Neural progenitor cell (in vitro differentiated cells): ENCODE measurements around the gene TENM3. TPM values are rescaled to one million over a fixed set of nuclear protein-coding genes. Genes with fewer than 3 reads are reported as not detected.

Source experiments
- DNase-seq: peaks from one replicate; pipeline ENCODE4 v3.0.0-alpha.2; 2016; ENCODE audit warnings: low spot score
- H2AFZ ChIP-seq: fragments of 200-600 bp; sonication (generic); replicated peaks from 2 replicates; pipeline ENCODE4 v1.6.1; 2016; ENCODE audit warnings: antibody characterized with exemption
- H3F3A ChIP-seq: fragments of 200-600 bp; sonication (generic); 2 replicates; pipeline ENCODE4 v1.6.1; 2016; ENCODE audit warnings: antibody characterized with exemption, low read depth
- H3K27ac ChIP-seq: fragments of 200-600 bp; sonication (generic); 2 replicates; pipeline ENCODE4 v1.5.1; 2016; ENCODE audit warnings: mild to moderate bottlenecking
- H3K27me3 ChIP-seq: fragments of 200-600 bp; sonication (generic); 2 replicates; pipeline ENCODE4 v1.6.1; 2016; ENCODE audit warnings: mild to moderate bottlenecking, moderate library complexity
- H3K36me3 ChIP-seq: fragments of 200-600 bp; sonication (generic); 2 replicates; pipeline ENCODE4 v1.5.1; 2016
- H3K4me1 ChIP-seq: fragments of 200-600 bp; sonication (generic); 2 replicates; pipeline ENCODE4 v1.6.1; 2016; ENCODE audit warnings: mixed run types
- H3K4me2 ChIP-seq: fragments of 200-600 bp; sonication (generic); 2 replicates; pipeline ENCODE4 v1.6.1; 2016
- H3K4me3 ChIP-seq: fragments of 200-600 bp; sonication (generic); 2 replicates; pipeline ENCODE4 v1.5.1; 2016
- H3K79me2 ChIP-seq: fragments of 200-600 bp; sonication (generic); 2 replicates; pipeline ENCODE4 v1.6.1; 2016; ENCODE audit warnings: low read depth
- H3K9ac ChIP-seq: fragments of 200-600 bp; sonication (generic); 2 replicates; pipeline ENCODE4 v1.6.1; 2016
- H3K9me3 ChIP-seq: fragments of 200-600 bp; sonication (generic); 2 replicates; pipeline ENCODE4 v1.5.1; 2016; ENCODE audit warnings: low read depth
- H4K20me1 ChIP-seq: fragments of 200-600 bp; sonication (generic); 2 replicates; pipeline ENCODE4 v1.6.1; 2016; ENCODE audit warnings: low read depth
- H3K27ac Mint-ChIP-seq: 3 replicates; pipeline ENCODE4 v1.8.0; 2021; ENCODE audit warnings: mixed read lengths
- H3K27me3 Mint-ChIP-seq: 2 replicates; pipeline ENCODE4 v1.8.0; 2022; ENCODE audit warnings: low read depth, mild to moderate bottlenecking, inconsistent platforms, moderate library complexity, mixed read lengths; ENCODE audit not compliant: insufficient read depth
- H3K36me3 Mint-ChIP-seq: 3 replicates; pipeline ENCODE4 v1.8.0; 2021; ENCODE audit warnings: mixed read lengths
- H3K4me1 Mint-ChIP-seq: 3 replicates; pipeline ENCODE4 v1.8.0; 2021; ENCODE audit warnings: mixed read lengths
- H3K4me3 Mint-ChIP-seq: 3 replicates; pipeline ENCODE4 v1.8.0; 2021; ENCODE audit warnings: mild to moderate bottlenecking, moderate library complexity, mixed read lengths
- H3K9me3 Mint-ChIP-seq: 3 replicates; pipeline ENCODE4 v1.8.0; 2020; ENCODE audit warnings: mixed read lengths
- CTCF ChIP-seq: fragments of 200-600 bp; sonication (generic); IDR thresholded peaks from 2 replicates; pipeline ENCODE4 v1.5.1; 2017; ENCODE audit warnings: antibody characterized with exemption, mild to moderate bottlenecking
- EZH2 ChIP-seq: fragments of 200-600 bp; sonication (generic); IDR thresholded peaks from 2 replicates; pipeline ENCODE4 v1.6.1; 2017; ENCODE audit warnings: antibody characterized with exemption, mild to moderate bottlenecking, moderate library complexity
- EZH2phosphoT487 ChIP-seq: fragments of 200-600 bp; sonication (generic); IDR thresholded peaks from 2 replicates; pipeline ENCODE4 v1.6.1; 2017; ENCODE audit warnings: antibody characterized with exemption
- total RNA-seq: library from RNA; depleted of rRNA; stranded (reverse); fragments of >200 nt; gene quantifications from 2 replicates; pipeline ENCODE4 v1.2.3, GENCODE V29; 2015; ENCODE audit warnings: low replicate concordance

The TENM3 gene
- total RNA-seq, 1 donor from 2014 or later: 78.7 TPM

DNA sequence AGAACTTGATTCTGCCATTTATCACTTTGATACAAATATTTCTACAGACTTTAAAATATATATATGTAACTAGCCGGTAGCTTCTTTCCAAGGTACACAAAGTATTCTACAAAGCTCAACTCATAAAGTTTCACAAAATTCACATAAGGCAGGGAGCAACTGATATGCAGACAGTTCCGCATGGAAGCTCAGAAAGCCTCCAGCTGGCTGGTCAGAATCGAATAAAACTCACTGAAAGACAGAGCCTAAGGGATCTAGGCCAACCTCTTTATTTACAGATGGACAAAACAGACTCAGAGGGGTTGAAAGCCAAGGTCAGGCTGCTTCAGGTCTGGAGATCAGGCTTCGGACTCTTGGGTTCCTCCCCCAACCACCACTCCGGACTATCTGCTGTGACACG, 543.8 kb downstream of the TENM3 start:
- H3K79me2 ChIP-seq: no peaks in the 10 kb centered on the region
- H3K4me3 Mint-ChIP-seq: no peak overlapping the region
- H3K36me3 Mint-ChIP-seq: peaks cover 33% of the 10 kb centered on the region

GRCh38 chr4:182788201-182788600, 545.0 kb downstream of the TENM3 start:
- TF ChIP-seq CTCF (no peak), EZH2 (no peak)
- Histone ChIP-seq H3K27me3 (no peaks in the 10 kb centered on the region), H3K4me2 (no peak overlapping the region), H3K4me1 (no peaks in the 10 kb centered on the region), H3K9me3 (no peaks in the 10 kb centered on the region), H4K20me1 (no peaks in the 10 kb centered on the region), H3K9ac (no peak overlapping the region), H3F3A (no peaks in the 10 kb centered on the region), H3K4me3 (no peak overlapping the region), H3K27ac (no peak overlapping the region), H3K36me3 (no peaks in the 10 kb centered on the region), H2AFZ (no peak overlapping the region), H3K79me2 (no peaks in the 10 kb centered on the region)
- peaks cover 45% of the 10 kb centered on the region for H3K36me3 Mint-ChIP-seq
- peaks cover 3% of the 10 kb centered on the region for H3K27me3 Mint-ChIP-seq
- DNase-seq: no peak
- no peaks in the 10 kb centered on the region for H3K4me1 Mint-ChIP-seq
- peaks cover 6% of the 10 kb centered on the region for H3K9me3 Mint-ChIP-seq
- H3K4me3 Mint-ChIP-seq: no peak overlapping the region
- H3K27ac Mint-ChIP-seq: no peak overlapping the region

More for the DNA sequence above, 543.8 kb downstream of the TENM3 start:
- H3K27ac Mint-ChIP-seq: no peak overlapping the region
- TF ChIP-seq CTCF (no peak), EZH2phosphoT487 (no peak), EZH2 (no peak)
- H3K9me3 Mint-ChIP-seq: peaks cover 4% of the 10 kb centered on the region
- Histone ChIP-seq H4K20me1 (no peaks in the 10 kb centered on the region), H3K27ac (no peak overlapping the region), H3K4me1 (no peaks in the 10 kb centered on the region), H3K9ac (no peak overlapping the region), H3K9me3 (no peaks in the 10 kb centered on the region), H3K4me3 (no peak overlapping the region), H3F3A (no peaks in the 10 kb centered on the region), H3K27me3 (no peaks in the 10 kb centered on the region), H3K36me3 (no peaks in the 10 kb centered on the region), H3K4me2 (no peak overlapping the region), H2AFZ (no peak overlapping the region)
- H3K27me3 Mint-ChIP-seq: peaks cover 2% of the 10 kb centered on the region
- no peak for DNase-seq
- H3K4me1 Mint-ChIP-seq: no peaks in the 10 kb centered on the region

GRCh38 chr4:182789529-182789928, 546.3 kb downstream of the TENM3 start:
- Histone ChIP-seq H3K4me3 (no peak overlapping the region), H3K36me3 (peaks cover 9% of the 10 kb centered on the region), H3K27ac (no peak overlapping the region), H3K4me1 (no peaks in the 10 kb centered on the region), H3F3A (no peaks in the 10 kb centered on the region), H3K79me2 (no peaks in the 10 kb centered on the region), H4K20me1 (no peaks in the 10 kb centered on the region), H3K4me2 (no peak overlapping the region), H3K9me3 (no peaks in the 10 kb centered on the region), H3K9ac (no peak overlapping the region), H2AFZ (no peak overlapping the region), H3K27me3 (no peaks in the 10 kb centered on the region)
- DNase-seq: no peak
- peaks cover 59% of the 10 kb centered on the region for H3K36me3 Mint-ChIP-seq
- H3K27ac Mint-ChIP-seq: no peak overlapping the region
- no peaks in the 10 kb centered on the region for H3K4me1 Mint-ChIP-seq
- peaks cover 6% of the 10 kb centered on the region for H3K9me3 Mint-ChIP-seq
- H3K27me3 Mint-ChIP-seq: peaks cover 3% of the 10 kb centered on the region
- no peak overlapping the region for H3K4me3 Mint-ChIP-seq
- TF ChIP-seq CTCF: no peak
- TF ChIP-seq EZH2: no peak
- TF ChIP-seq EZH2phosphoT487: no peak
